HG03460 (cell line): Measurements from ENCODE around the gene UBAC2.

ENCODE experiments used
- ATAC-seq: cut with Tn5 transposase; IDR thresholded peaks from one replicate; pipeline ENCODE4 v1.9.1; 2021; ENCODE audit not compliant: unreplicated experiment

The UBAC2 gene

DNA sequence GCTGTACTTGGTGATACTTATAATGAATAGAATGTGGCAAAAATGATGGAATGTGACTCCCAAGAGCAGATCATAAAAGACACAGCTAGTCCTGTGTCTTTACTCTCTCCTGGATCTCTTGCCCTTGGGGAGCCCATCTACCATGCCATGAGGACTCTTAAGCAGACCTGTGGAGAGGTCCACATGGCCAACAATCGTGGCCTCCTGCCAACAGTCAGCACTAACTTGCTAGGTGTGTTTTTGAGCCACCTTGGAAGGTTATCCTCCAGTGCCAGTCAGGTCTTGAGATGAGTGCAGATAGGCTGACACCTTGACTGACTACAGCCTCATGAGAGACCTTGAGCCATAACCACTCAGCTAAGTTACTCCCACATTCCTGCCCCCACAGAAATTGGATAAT is 128.8 kb downstream of the UBAC2 start:
- no peak for ATAC-seq

DNA sequence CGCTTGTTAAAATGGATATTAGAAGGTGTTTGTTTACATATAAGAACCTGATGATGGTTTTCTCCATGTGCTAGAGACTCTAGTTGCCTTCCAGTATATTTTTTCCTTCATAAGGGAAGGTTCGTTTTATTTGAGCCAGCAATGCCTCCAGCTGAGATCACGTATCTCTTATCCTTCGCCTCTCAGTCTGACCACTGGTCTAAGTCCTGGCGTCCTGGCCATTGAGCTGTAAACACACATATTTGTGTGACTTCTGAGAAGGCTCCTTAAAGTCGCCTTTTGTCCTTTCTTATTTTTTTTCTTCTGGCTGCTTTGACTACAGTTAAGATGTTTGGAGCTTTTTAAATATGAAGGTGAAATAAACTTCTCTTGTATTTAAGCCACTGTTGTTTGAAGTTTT is 130.3 kb downstream of the UBAC2 start:
- no peak for ATAC-seq

DNA sequence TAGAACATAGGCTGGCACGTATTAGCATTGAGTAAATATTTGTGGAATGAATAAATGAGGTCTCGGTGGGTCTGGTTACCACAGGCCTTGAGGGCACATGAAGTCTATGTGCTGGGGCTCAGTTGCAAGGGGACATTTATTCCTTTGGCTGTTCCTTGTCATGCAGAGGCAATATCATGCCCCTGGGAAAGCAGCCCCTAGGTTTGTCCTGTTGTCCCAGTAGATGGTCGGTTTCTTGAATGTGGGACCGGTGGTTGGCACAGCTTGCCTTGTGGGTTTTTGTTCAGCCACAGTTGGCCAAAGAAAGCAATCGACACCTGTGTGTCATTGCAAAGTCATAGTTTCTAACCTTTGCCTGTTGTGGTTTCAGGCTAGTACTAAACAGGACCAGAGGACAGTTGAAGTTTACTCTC is 131.2 kb downstream of the UBAC2 start:
- ATAC-seq: peak; percentile 80

DNA sequence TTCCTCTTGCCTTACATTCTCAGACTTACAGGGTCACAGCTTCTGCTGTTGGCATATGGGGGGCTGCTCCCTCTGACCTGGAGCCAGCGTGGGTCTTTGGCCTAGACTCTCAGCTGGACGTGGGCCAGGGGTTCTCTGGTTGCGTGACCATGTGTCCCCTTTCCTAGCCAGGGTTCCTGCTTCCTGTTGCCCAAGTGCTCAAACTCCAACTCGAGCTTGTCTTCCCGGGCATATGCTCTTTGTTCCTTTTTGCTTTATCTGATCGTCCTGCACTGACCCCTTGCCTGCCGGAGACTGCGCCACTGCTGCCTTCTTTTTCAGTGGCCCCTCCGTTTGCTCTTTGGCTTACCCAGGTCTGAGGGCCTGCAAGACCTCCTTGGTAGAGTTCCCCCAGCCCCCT is 131.8 kb downstream of the UBAC2 start:
- no peak for ATAC-seq

DNA sequence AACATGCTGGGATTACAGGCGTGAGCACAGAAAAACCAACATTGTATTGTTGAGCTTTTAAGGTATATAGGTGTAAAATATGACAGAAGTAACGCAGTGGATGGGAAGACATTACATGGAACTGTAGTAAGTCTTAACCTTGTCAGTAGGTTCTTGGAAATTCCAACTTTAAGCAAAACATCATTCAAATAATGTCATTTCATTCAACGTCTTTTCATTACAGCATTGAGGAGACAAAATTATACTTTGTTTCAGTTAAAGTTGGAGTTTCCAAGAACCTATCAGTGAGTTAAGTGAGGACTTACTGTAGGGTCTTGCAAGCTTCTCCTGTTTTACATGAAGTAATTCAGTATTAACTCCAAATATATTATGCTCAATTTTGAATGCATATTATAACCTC is 133.6 kb downstream of the UBAC2 start:
- no peak for ATAC-seq

DNA sequence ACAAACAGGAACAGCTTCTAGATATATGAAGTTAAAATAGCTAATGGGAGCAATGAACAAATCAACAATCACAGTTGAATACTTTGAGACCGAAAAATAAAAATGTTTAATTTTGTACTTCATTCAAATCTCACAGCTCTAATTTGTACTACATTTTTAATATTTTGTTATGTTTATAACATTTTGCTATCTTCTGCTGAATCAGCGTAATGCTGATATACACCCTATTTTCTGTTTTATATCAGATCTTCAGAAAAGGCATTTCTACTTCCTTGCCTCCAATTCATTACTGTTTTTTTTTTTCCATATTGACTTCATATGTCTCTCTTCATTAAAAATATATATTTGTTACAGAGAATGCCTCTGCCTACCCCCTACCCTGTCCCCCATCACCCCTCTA is 134.4 kb downstream of the UBAC2 start:
- no peak for ATAC-seq

DNA sequence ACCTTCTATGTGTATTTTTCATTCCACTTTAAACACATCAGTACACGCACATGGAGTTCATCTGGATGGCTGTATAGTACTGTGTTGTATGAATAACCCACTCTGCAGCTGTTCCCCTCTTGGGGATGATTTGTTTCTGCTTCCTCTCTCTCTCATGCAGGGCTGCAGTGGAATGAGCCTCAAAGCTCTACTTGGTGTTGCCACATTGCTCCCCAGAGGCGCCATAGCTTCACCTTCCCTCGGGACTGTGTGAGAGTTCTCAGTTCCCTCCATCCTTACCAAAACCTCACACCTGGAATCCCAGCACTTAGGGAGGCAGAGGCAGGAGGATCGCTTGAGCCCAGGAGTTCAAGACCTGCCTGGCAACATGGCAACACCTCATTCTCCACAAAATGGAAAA is 134.9 kb downstream of the UBAC2 start:
- peak; percentile 81 for ATAC-seq

DNA sequence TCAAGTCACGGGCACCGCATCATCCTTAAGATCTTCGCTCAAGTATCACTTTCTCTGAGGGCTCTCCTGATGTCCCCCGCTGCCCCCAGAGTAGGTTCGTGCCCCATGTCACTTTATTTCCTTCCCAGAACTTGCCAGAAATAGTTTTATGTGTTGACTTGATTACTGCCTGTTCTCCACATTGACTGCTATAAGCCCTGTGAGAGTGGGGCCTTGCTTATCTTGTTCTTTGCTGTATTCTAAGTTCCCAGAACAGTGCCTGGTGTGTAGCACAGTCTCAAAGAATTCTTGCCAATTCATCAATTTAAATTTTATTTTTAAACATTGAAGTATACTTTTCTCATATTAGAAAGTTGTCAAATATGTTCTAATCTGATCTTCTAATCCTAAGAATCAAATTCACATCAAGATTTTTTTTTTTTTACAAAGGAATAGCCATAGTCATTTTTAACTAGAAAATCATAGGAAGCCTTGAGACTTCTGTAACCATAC is 138.6 kb downstream of the UBAC2 start:
- ATAC-seq: no peak

DNA sequence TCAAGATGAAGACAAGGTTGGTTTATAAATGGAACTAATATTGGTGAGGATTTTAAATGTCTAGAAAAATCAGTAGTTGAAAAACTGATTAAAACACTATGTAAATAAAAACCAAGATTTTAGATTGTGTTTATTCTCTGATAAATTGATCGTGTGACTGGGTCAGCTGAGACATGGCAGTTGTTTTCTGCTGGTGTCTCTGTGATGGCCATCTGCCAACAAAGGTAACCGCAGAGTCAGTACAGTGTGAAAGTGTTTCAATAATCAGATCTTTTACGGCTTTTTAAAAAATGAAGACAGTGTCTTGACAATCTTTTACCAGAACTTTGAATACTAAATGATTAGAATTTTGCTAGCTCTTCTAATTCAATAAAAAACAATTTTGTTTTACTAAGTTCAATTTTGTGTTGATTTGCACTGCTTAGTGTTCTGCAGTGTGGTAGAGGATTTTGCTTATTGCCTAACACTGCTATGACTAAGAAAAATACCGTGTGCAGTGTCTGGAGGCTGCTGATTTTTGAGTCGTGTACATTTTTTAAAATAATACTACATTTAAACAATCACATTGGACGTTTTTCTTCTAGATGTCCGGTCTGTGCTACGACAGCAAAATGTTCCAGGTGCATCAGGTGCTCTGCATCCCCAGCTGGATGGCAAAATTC is 139.2 kb downstream of the UBAC2 start:
- no peak for ATAC-seq

DNA sequence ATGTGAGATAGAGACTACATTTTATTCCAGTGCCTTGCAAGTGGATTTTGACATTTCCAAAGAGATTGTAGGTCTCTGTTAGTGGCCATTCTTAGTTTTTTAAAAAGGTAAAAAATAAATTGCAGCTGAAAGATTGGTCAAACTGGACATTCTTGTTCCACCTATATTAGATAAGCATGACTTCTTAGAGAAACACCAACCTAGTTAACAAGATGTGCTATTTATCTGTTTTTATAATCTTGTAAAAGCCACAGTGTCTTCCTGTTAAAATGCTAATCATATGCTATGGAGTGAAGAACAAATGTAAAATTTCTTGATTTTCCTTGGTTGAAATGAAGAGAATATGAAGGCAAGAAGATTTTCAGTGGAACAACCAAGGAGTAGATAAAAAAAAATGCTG is 140.0 kb downstream of the UBAC2 start:
- ATAC-seq: no peak

DNA sequence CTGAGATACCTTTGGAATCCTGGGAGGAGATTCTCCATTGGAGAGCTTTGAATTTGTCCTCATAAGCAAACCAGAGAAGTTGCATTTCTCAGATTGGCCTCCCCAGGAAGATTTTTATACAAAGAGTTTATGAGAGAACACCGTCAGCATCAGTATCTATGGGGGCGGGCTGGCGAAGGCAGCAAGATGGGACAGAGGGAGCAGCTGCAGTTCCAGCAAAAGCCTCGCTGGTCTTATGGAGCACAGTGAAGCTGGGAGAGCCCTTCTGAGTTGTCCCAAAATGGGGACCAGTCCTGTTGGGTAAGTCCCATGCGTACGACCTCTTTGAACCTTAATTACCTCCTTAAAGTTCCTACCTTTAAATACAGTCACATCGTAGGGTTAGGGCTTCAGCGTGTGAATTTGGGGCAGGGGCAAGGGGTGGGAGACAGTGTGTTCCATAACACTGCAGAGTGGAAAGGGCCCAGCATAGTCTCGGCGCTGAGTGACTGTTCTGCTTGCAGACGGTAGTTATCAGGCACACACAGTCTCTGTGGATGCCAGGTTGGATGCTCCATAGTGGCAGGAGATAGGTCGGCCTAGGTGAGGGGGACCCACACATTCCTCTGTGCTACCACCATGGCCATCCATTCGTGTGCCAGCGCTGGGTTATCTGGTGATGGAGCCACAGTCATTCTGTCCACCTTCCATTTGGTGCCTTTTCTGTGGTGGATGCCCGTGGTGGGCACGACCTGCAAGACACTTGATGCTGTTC is 141.5 kb downstream of the UBAC2 start:
- ATAC-seq: no peak

DNA sequence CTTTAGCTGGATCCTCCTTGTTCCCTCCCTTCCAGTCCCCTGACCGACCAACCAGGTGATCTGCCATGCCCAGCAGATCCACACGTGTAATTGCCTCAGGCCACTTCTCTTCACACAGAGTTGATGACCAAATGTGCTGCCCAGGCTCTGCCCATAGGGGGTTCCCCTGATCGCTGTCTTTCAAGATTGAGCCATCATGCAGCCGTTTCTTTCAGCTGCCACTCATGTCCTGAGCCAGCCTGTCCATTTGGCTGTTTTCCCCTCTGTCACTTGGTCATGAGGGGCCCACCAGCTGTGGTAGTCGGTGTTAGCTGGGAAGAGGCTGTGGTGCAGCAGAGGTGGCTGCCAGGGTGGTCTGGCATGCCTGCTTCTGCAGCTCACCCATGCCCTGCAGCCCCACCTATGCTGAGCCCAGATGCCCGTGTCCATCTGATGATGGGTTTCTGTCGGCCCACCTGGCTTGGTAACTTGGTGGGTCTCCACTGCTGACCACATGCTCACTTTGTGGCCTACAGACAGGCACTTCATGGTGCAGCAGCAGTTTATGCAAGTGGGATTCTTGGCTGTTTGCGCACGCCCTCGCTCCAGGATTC is 142.2 kb downstream of the UBAC2 start:
- no peak for ATAC-seq

DNA sequence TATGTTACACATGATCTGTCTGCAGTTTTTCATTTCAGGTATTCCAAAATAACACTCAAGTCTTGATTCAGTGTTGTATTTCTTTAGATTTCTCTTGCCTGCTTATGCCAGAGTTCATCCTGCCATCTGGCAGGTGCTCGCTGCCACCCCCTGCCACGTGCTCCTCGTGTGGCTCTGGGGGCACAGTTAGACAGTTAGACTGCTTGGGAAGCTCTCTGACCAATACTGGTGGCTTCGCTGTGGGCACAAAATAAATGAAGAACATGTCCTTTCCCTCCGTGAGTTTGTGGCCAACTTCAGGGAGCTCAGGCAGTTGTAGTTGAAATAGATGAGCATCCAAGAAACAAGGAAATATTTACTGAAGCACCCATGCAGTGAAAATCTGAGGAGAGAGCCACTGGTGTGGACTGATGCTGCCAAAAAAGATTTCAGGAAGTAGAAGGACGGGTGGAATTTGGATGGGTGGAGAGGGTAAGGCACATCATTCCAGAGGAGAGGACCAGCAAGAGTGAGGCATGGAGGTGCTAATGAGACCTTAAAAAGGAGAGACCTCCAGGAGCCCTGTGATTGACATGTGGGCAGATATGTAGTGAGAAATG is 144.1 kb downstream of the UBAC2 start:
- no peak for ATAC-seq

DNA sequence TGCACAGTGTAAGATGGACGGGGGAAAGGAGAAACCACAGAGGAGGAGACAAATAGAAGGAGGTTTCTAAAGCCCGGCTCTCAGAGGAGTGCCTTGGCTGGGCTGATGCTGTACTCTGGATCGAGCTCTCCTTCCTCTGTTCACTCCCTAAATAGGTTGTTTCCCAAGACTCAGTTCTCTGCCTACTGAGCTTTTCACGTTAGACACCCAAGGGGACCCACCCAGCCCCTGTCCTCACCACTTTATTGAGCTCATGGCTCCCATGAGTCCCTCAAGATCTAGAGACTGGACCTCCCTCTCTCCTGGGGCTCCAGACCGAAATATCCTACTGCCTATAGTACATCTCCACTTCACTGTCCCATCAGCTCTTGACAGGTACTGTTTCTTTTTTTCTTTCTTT is 144.7 kb downstream of the UBAC2 start:
- no peak for ATAC-seq

DNA sequence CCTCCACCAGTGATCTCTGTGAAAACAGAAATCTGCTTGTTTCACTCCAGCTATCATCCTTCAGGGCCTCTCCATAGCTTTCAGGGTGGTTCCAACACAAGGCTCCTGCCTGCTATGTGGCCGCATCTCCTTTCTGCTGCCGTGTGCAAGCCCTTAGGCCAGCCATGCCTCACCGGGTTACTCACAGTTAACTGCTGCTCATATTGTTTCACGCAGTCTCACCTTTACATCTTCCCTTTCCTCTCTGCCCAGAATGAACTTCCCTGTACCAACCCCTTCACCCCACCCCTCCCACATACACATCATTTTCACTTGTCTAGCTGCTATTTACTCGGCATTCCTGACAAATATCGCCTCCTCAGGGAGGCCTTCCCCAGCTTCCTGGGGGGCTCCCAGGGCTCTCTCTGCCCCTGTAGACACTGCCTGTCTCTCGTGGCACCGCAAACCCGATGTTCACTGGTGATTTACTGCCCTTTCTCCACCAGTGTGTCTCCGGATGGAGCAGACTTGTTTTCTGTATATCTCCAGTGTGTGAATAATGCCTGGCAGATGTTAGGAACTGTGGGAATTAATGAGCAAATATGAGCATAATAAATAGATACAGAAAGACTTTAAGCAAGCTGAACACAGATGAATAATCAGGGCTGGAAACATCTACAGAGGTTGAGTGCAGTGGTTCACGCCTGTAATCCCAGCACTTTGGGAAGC is 145.8 kb downstream of the UBAC2 start:
- ATAC-seq: no peak

DNA sequence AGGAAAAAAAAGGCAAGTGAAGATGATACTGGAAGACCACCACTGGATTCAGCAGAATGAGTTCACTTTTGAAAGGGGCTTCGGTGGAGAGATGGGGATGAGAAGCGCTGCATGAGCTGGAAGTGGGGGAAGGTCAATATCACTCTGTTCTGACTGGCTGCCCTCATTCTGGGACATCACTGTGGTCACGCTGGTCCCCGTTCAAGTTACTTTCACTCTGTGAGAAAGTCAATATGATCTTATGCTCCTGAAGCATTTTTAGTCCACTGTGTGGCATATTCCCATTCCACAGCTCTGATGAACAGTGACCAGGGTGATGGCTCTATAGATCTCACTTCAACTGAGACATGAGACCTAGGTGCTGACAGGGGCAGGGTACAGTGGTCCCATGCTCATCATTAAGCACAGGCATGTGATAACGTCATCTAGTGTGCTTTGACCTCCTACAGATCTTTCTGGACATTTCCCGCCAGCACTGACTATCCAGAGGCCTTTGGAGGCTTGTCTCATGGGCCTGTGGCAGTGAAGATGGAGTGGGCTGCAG is 146.8 kb downstream of the UBAC2 start:
- peak; percentile 18 for ATAC-seq

DNA sequence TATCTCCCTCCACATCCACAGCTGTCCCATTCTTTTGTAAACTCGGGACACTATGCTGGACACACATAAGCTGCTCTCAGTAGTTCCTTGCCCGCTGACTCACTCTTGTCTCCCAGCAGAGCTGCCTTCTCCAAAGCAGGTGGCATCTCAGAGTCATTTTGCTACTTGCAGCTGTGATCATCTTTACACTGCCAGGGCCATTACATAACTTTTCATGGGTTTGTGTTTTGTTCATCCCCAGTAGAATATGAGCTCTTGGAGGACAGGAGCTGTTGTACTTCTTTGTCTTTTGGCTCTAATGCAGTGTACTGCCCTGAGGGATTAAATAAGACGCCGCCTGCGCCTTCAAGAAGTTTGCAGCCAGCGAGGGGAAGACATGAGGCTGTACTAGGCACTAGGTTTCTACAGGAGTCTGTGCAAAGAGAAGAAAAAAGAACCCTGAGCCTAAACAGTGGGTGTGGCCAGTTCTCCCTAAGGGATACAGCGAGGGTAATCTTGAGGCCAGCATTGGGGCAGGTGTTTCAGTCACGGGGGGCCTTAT is 147.3 kb downstream of the UBAC2 start:
- peak; percentile 57 for ATAC-seq

DNA sequence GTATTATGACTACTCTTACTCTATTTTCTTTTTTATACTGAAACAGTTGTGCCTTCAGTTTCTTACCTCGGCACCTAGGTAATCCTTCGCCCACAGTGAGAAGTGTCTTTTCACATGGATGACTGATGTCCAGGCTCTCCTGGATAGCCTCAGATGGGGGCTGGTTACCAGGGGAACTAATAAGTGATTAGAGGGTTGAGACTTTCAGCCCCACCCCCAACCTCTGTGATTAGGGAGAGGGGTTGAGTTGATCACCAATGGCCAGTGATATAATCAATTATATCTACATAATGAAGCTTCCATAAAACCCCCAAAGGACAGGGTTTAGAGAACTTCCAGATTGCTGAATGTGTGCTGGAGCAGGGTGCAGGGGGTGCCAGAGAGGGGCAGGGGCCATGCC is 149.5 kb downstream of the UBAC2 start:
- ATAC-seq: no peak

DNA sequence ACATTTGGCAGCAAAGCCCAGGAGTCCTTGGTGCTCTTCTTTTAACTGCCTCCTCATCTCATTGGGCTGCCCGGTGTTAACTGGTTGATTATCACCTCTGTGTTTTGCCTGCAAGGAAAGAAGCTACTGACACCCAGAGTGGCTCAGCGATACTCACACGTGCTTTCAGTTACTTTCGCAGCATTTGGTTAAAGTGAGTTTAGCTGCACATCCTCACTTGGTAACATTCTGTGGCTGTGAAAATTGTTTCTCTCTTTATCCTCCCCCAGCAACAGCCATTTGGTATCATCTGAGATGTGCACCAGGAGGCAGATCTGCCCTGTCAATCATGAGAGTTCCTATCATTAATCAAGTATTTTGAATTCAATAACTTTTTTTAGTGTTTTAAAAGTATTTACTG is 151.1 kb downstream of the UBAC2 start:
- ATAC-seq: no peak

DNA sequence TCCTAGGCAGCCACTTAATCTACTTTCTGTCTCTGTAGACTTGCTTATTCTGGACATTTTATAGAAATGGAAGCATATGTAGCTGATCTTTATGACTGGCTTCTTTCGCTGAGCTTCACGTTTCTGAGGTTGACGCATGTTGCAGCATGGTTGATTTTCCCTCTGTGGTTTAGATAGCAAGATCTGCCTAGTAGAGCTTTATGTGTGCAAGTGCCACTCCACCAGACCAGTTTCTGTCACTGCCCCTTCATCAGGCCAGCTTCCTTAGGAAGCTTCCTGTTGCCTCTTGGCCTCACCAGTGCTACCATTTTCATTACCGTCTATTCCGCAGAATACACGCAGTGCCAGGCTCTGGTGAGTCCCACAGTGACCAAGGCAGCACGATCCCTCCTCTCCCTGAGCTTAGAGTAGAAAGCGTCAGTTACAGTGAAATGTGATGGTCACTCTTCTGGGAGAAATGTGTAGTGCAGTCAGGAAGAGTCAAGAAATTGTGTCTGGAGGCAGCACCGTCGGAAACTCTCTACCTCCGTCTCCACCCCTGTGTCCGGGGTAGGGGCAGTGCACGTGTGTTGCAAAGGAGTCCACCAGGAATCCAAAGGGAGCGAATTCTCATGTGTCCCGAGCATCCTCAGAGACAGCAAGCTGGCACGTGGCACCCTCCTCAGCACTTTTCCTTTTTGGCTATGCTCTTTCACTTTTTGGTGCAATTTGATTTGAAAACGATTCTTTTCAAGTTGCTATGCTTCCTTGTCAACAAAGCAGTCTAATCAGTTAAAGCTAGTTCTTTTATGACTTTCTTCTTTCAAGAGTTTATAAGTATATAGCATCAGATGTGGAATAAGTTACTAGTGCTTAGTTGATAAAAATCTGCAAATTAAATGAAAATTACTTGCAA is 151.9 kb downstream of the UBAC2 start:
- no peak for ATAC-seq
